ENCODE measurements around the gene NTSR1. TPM values are rescaled to one million over a fixed set of nuclear protein-coding genes. Genes with fewer than 3 reads are reported as not detected.

Gene NTSR1
- total and polyA plus RNA-seq, 7 donors: 0.01 to 0.08 (median 0.05) TPM; not detected in 3

- Histone ChIP-seq H3K27ac (no peak overlapping the region), H3K9me3 (no peaks in the 10 kb centered on the region), H3K27me3 (ENCODE audit: insufficient read depth in 3 of 3, low read length in 2 of 3) (peaks cover 0 to 29% (median 3%) of the 10 kb centered on the region in 3 donors), H3K36me3 (ENCODE audit: insufficient read depth in 1 of 2, low read depth in 1 of 2) (no peaks in the 10 kb centered on the region), H3K4me1 (no peaks in the 10 kb centered on the region), H3K4me3 (no peak overlapping the region)
- TF ChIP-seq CTCF (IDR thresholded peaks at IDR 0.05): no peak
- DNase-seq (peak; percentile 11 to 41), ATAC-seq (no peak)
- 17 to 28% (median 24%) methylated on average over 10 of the region's 10 CpGs for WGBS, 3 donors
- intact Hi-C loops (cut with DNase I): no loop called here
Measured at GRCh38 chr20:62755817-62756724, 47.4 kb downstream of the NTSR1 start.

DNA sequence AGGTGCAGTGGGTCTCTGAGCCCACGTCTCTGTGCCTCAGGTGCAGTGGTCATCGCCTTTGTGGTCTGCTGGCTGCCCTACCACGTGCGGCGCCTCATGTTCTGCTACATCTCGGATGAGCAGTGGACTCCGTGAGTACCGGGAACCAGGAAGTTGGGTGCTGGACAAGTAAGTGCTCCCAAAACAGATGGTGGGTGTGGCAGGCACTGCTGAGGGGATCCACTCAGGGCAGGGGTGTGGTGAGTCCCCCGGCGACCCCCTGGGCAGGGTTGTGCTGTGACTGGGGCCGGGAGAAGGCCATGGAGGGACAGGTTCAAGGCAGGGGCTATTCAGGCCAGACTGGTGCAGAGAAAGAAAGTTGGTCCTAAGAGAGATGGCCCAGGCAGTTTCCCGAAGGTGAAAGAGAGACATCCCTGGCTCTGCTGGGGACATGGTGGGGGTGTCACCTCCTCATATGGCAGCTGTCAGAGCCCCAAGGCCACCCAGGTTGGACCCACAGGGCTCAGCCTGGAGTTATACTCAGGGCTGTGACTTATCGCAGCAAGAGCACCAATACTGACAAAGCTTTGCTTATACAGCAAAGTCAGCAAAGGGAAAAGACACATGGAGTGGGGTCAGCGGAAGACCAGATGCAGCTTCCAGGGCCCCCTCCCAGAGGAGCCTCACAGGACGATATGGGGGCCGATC, 49.7 kb downstream of the NTSR1 start:
- Histone ChIP-seq H3K4me1 (no peaks in the 10 kb centered on the region), H3K4me3 (no peak overlapping the region), H3K36me3 (ENCODE audit: insufficient read depth in 1 of 2, low read depth in 1 of 2) (no peaks in the 10 kb centered on the region), H3K9me3 (no peaks in the 10 kb centered on the region), H3K27me3 (ENCODE audit: insufficient read depth in 3 of 3, low read length in 2 of 3) (peaks cover 0 to 35% (median 3%) of the 10 kb centered on the region in 3 donors), H3K27ac (no peak overlapping the region)
- peak; percentile 8 to 15 for DNase-seq
- TF ChIP-seq CTCF (IDR thresholded peaks at IDR 0.05): no peak
- intact Hi-C loops (cut with DNase I): no loop called here
- 72 to 77% (median 75%) methylated on average over 16 of the region's 16 CpGs for WGBS, 3 donors
- ATAC-seq: no peak

GRCh38 chr20:62759981-62760431, 51.4 kb downstream of the NTSR1 start:
- Histone ChIP-seq H3K4me1 (no peaks in the 10 kb centered on the region), H3K27me3 (ENCODE audit: insufficient read depth in 3 of 3, low read length in 2 of 3) (peaks cover 0 to 41% (median 10%) of the 10 kb centered on the region in 3 donors), H3K36me3 (ENCODE audit: insufficient read depth in 1 of 2, low read depth in 1 of 2) (no peaks in the 10 kb centered on the region), H3K4me3 (no peak overlapping the region), H3K9me3 (no peaks in the 10 kb centered on the region), H3K27ac (no peak overlapping the region)
- intact Hi-C loops (cut with DNase I): no loop called here
- ATAC-seq (no peak), DNase-seq (peak in 1 of 2 donors; percentile 55)
- 63 to 71% (median 67%) methylated on average over 17 to 20 of the region's 20 CpGs for WGBS, 3 donors
- TF ChIP-seq CTCF (IDR thresholded peaks at IDR 0.05): no peak

- Histone ChIP-seq H3K36me3 (ENCODE audit: insufficient read depth in 1 of 2, low read depth in 1 of 2) (no peaks in the 10 kb centered on the region), H3K27me3 (ENCODE audit: insufficient read depth in 3 of 3, low read length in 2 of 3) (peaks cover 0 to 44% (median 10%) of the 10 kb centered on the region in 3 donors), H3K27ac (no peak overlapping the region), H3K9me3 (no peaks in the 10 kb centered on the region), H3K4me1 (no peaks in the 10 kb centered on the region), H3K4me3 (no peak overlapping the region)
- peak; percentile 10 to 37 for DNase-seq
- no peak for ATAC-seq
- no peak for TF ChIP-seq CTCF (IDR thresholded peaks at IDR 0.05)
- WGBS, 3 donors: 47 to 62% (median 51%) methylated on average over 9 to 11 of the region's 11 CpGs
- intact Hi-C loops (cut with DNase I): no loop called here
Measured at GRCh38 chr20:62760471-62760855, 51.8 kb downstream of the NTSR1 start.
